ENCODE data around the gene HS3ST4. TPM values are rescaled to one million over a fixed set of nuclear protein-coding genes. Genes with fewer than 3 reads are reported as not detected.

HS3ST4 gene
- total and polyA plus RNA-seq, 2 donors (not counting 1 experiment from before 2014, with no cell fraction given), result not detected

DNA sequence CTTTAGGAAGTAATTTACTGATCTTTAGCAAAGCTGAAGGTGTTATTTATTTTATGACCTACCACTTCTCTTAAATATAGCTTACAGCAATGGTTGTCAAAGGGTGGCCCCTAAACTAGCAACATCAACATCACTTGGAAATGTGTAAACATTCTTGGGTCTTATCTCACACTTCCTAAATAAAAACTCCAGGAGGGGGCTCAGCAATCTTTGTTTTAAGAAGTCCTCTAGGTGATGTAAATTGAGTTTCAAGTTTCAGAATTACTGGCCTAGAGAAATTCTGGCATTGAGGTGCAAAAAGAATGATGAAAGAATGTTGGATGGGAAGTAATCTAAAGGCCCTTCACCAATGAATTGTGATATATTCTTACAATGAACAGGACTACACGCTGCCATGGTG, 142.3 kb downstream of the HS3ST4 start:
- Histone ChIP-seq H3K4me3 (ENCODE audit: control extremely low read depth in 1 of 5, extremely low read depth in 1 of 5, insufficient read depth in 1 of 5, low read depth in 2 of 5, low read length in 4 of 5) (no peak overlapping the region), H3K27ac (ENCODE audit: low read length in 2 of 2) (no peak overlapping the region), H2AFZ (ENCODE audit: insufficient read depth, low read depth, low read length, poor library complexity, severe bottlenecking) (no peak overlapping the region), H3K36me3 (replicated peaks in 1 of 2; ENCODE audit: control extremely low read depth in 1 of 2, control insufficient read depth in 1 of 2, extremely low read depth in 1 of 2, insufficient read depth in 2 of 2, low read length in 1 of 2) (no peaks in the 10 kb centered on the region), H3K4me2 (replicated peaks; ENCODE audit: low read depth, low read length, poor library complexity, severe bottlenecking) (no peak overlapping the region), H3K9ac (ENCODE audit: low read length) (no peak overlapping the region), H3K79me2 (ENCODE audit: control insufficient read depth, insufficient read depth, low read length) (no peaks in the 10 kb centered on the region), H4K20me1 (ENCODE audit: control insufficient read depth, insufficient read depth, low read length, poor library complexity, severe bottlenecking) (no peaks in the 10 kb centered on the region), H3K27me3 (replicated peaks in 1 of 4; ENCODE audit: control extremely low read depth in 1 of 4, control insufficient read depth in 3 of 4, insufficient read depth in 4 of 4, low read length in 3 of 4) (peaks cover 0 to 3% (median 0%) of the 10 kb centered on the region in 4 experiments), H3K9me3 (ENCODE audit: control extremely low read depth in 1 of 3, control insufficient read depth in 2 of 3, insufficient read depth in 1 of 3, low read length in 2 of 3) (no peaks in the 10 kb centered on the region), H3K4me1 (ENCODE audit: control insufficient read depth in 2 of 2, insufficient read depth in 2 of 2, low read length in 2 of 2) (peaks cover 4 to 5% of the 10 kb centered on the region in 2 donors)
- no peak for TF ChIP-seq CTCF (IDR thresholded peaks at IDR 0.05)
- TF ChIP-seq EZH2 (IDR thresholded peaks at IDR 0.05; ENCODE audit: borderline replicate concordance, insufficient read depth, low read depth, low read length, poor library complexity, severe bottlenecking), result no peak
- Mint-ChIP-seq H3K4me1 (no peaks in the 10 kb centered on the region), H3K27me3 (peaks cover 18% of the 10 kb centered on the region), H3K27ac (no peak overlapping the region), H3K4me3 (no peak overlapping the region), H3K9me3 (ENCODE audit: insufficient read depth) (no peaks in the 10 kb centered on the region)
- ATAC-seq (ENCODE audit: low read depth) (no peak), DNase-seq (no peak)
- CTCF ChIA-PET, result no interaction called here
- no CpG with 5 or more reads among the region's 1 CpG for WGBS (ENCODE audit: insufficient coverage)
- POLR2A ChIA-PET, result no interaction called here
- intact Hi-C loops (cut with micrococcal nuclease), result no loop called here

DNA sequence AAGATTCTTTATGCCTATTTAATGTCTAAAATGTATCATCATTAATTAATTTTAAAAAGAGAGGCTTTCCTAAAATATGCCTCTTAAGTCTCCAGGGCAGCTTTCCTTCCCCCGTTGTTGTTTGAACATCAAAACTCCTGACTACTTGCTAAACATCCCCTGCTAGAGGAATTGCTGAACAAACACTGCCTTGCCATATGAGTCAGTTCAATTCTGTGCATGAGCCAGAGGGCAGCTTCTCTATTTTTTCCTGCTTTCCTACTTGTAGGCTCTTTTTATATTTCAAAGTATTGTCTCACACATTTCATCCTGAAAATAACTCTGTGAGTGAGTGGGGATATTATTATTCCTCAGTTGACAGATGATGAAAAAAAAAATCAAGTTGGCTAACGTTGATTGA, 143.4 kb downstream of the HS3ST4 start:
- no peaks in the 10 kb centered on the region for H3K79me2 ChIP-seq (ENCODE audit: control insufficient read depth, insufficient read depth, low read length)
- H3K9me3 Mint-ChIP-seq (ENCODE audit: insufficient read depth), result no peaks in the 10 kb centered on the region
- H3K4me2 ChIP-seq (replicated peaks; ENCODE audit: low read depth, low read length, poor library complexity, severe bottlenecking), result no peak overlapping the region
- intact Hi-C loops (cut with micrococcal nuclease), result no loop called here
- no peak overlapping the region for H3K27ac Mint-ChIP-seq
- POLR2A ChIA-PET, result no interaction called here
- CTCF ChIA-PET, result no interaction called here
- ATAC-seq (ENCODE audit: low read depth), result no peak
- WGBS (ENCODE audit: insufficient coverage), result no CpG with 5 or more reads among the region's 2 CpGs
- H3K27ac ChIP-seq (ENCODE audit: low read length in 2 of 2), result no peak overlapping the region
- no peak overlapping the region for H3K4me3 ChIP-seq (ENCODE audit: control extremely low read depth in 1 of 5, extremely low read depth in 1 of 5, insufficient read depth in 1 of 5, low read depth in 2 of 5, low read length in 4 of 5)
- H3K9ac ChIP-seq (ENCODE audit: low read length), result no peak overlapping the region
- H3K36me3 ChIP-seq (replicated peaks in 1 of 2; ENCODE audit: control extremely low read depth in 1 of 2, control insufficient read depth in 1 of 2, extremely low read depth in 1 of 2, insufficient read depth in 2 of 2, low read length in 1 of 2), result no peaks in the 10 kb centered on the region
- DNase-seq, result no peak
- TF ChIP-seq EZH2 (IDR thresholded peaks at IDR 0.05; ENCODE audit: borderline replicate concordance, insufficient read depth, low read depth, low read length, poor library complexity, severe bottlenecking) (no peak), CTCF (IDR thresholded peaks at IDR 0.05) (no peak)
- H2AFZ ChIP-seq (ENCODE audit: insufficient read depth, low read depth, low read length, poor library complexity, severe bottlenecking), result no peak overlapping the region
- peaks cover 4 to 5% of the 10 kb centered on the region in 2 donors for H3K4me1 ChIP-seq (ENCODE audit: control insufficient read depth in 2 of 2, insufficient read depth in 2 of 2, low read length in 2 of 2)
- no peaks in the 10 kb centered on the region for H3K9me3 ChIP-seq (ENCODE audit: control extremely low read depth in 1 of 3, control insufficient read depth in 2 of 3, insufficient read depth in 1 of 3, low read length in 2 of 3)
- H3K27me3 ChIP-seq (replicated peaks in 1 of 4; ENCODE audit: control extremely low read depth in 1 of 4, control insufficient read depth in 3 of 4, insufficient read depth in 4 of 4, low read length in 3 of 4), result peaks cover 0 to 3% (median 0%) of the 10 kb centered on the region in 4 experiments
- no peak overlapping the region for H3K4me3 Mint-ChIP-seq
- peaks cover 18% of the 10 kb centered on the region for H3K27me3 Mint-ChIP-seq
- no peaks in the 10 kb centered on the region for H3K4me1 Mint-ChIP-seq
- no peaks in the 10 kb centered on the region for H4K20me1 ChIP-seq (ENCODE audit: control insufficient read depth, insufficient read depth, low read length, poor library complexity, severe bottlenecking)

Data from B cell (primary cell).